Lower leg skin (tissue), 4 donors: ENCODE results near the gene AGBL1. TPM values are rescaled to one million over a fixed set of nuclear protein-coding genes. Genes with fewer than 3 reads are reported as not detected.

Source experiments
- DNase-seq, 2 donors: peaks; one replicate each; pipeline ENCODE4 v3.0.0-alpha.2; 2019; ENCODE audit warnings: low spot score in 2 of 2
- H3K4me3 ChIP-seq: fragments of 200-600 bp; sonication (generic); 2 replicates; pipeline ENCODE4 v1.5.1; 2017; ENCODE audit warnings: mild to moderate bottlenecking, low read depth; ENCODE audit not compliant: poor library complexity, severe bottlenecking
- CTCF ChIP-seq, 3 donors: fragments of 450-650 bp; IDR thresholded peaks; one replicate each; pipeline ENCODE4 v1.5.1; 2016; ENCODE audit warnings: antibody characterized with exemption in 3 of 3, mild to moderate bottlenecking in 3 of 3, moderate library complexity in 2 of 3
- POLR2A ChIP-seq, 2 donors: fragments of 450-650 bp; IDR thresholded peaks; one replicate each; pipeline ENCODE4 v1.6.1; 2016 to 2017; ENCODE audit warnings: antibody characterized with exemption in 2 of 2, mild to moderate bottlenecking in 1 of 2, moderate library complexity in 1 of 2
- WGBS, 2 donors: methylation state at CpG; one replicate each; pipeline ENCODE4 v1.1.5; 2018; 5-methylcytosine and 5-hydroxymethylcytosine counted together
- intact Hi-C: fragments of 100-400 bp; cut with DNase I; formaldehyde crosslinking; loops from one replicate; pipeline ENCODE4 v1.15.0; 2023; ENCODE audit warnings: low total_unique reads
- total RNA-seq, 4 donors: library from RNA; depleted of rRNA; stranded (reverse); fragments of >200 nt; gene quantifications; one replicate each; pipeline ENCODE4 v1.1.0, GENCODE V29; 2016

AGBL1 gene
- total RNA-seq, 4 donors from 2014 or later = 0.13 to 0.91 TPM; not detected in 2

- 48 to 49% methylated on average over 6 of the region's 6 CpGs for WGBS, 2 donors
- H3K4me3 ChIP-seq = no peak overlapping the region
- TF ChIP-seq CTCF (IDR thresholded peaks at IDR 0.05) = no peak
- TF ChIP-seq POLR2A (IDR thresholded peaks at IDR 0.05) = no peak
- DNase-seq = no peak
- intact Hi-C loops = no loop called here
Measured at GRCh38 chr15:86743283-86743903, 663.7 kb downstream of the AGBL1 start.

- intact Hi-C loops = no loop called here
Measured at GRCh38 chr15:86744198-86744780, 664.6 kb downstream of the AGBL1 start.

GRCh38 chr15:86751116-86751515, 671.4 kb downstream of the AGBL1 start:
- intact Hi-C loops = no loop called here
- no peak for DNase-seq

More at GRCh38 chr15:86744198-86744780, 664.6 kb downstream of the AGBL1 start:
- no peak for DNase-seq
- 77% methylated on average over 7 of the region's 7 CpGs for WGBS, 2 donors
- no peak overlapping the region for H3K4me3 ChIP-seq
- no peak for TF ChIP-seq CTCF (IDR thresholded peaks at IDR 0.05)
- no peak for TF ChIP-seq POLR2A (IDR thresholded peaks at IDR 0.05)

GRCh38 chr15:86754846-86755245, 675.2 kb downstream of the AGBL1 start:
- TF ChIP-seq POLR2A (IDR thresholded peaks at IDR 0.05) (no peak), CTCF (IDR thresholded peaks at IDR 0.05) (no peak)
- WGBS, 2 donors = 52 to 53% methylated on average over 3 of the region's 3 CpGs
- DNase-seq = no peak
- no peak overlapping the region for H3K4me3 ChIP-seq
- intact Hi-C loops = no loop called here

More at GRCh38 chr15:86751116-86751515, 671.4 kb downstream of the AGBL1 start:
- WGBS, 2 donors = 43 to 53% methylated on average over 1 of the region's 1 CpG
- H3K4me3 ChIP-seq = no peak overlapping the region
- TF ChIP-seq POLR2A (IDR thresholded peaks at IDR 0.05) (no peak), CTCF (IDR thresholded peaks at IDR 0.05) (no peak)

- 85 to 92% methylated on average over 3 of the region's 3 CpGs for WGBS, 2 donors
- intact Hi-C loops = no loop called here
- H3K4me3 ChIP-seq = no peak overlapping the region
- no peak for DNase-seq
- no peak for TF ChIP-seq POLR2A (IDR thresholded peaks at IDR 0.05)
- no peak for TF ChIP-seq CTCF (IDR thresholded peaks at IDR 0.05)
Measured at GRCh38 chr15:86756688-86757087, 677.0 kb downstream of the AGBL1 start.
